RWPE2 (cell line): ENCODE data around the gene CAPN2.

Experiments
- ATAC-seq: fragments of 200-7000 bp; cut with Tn5 transposase; 3 replicates; pipeline ENCODE4 v1.9.1; 2021; ENCODE audit warnings: low read depth
- DNase-seq: peaks from one replicate; pipeline ENCODE4 v3.0.0-alpha.2; 2020; ENCODE audit warnings: low spot score
- H3K27ac ChIP-seq: fragments of 450-650 bp; 2 replicates; pipeline ENCODE4 v1.5.1; 2017; ENCODE audit warnings: mild to moderate bottlenecking; ENCODE audit not compliant: poor library complexity, severe bottlenecking
- H3K27me3 ChIP-seq: fragments of 250-450 bp; sonication (Bioruptor Pico); 2 replicates; pipeline ENCODE4 v1.5.1; 2021; ENCODE audit warnings: mild to moderate bottlenecking, moderate library complexity; ENCODE audit not compliant: insufficient read depth, poor library complexity, severe bottlenecking
- H3K36me3 ChIP-seq: fragments of 250-450 bp; sonication (Bioruptor Pico); 2 replicates; pipeline ENCODE4 v1.5.1; 2020; ENCODE audit warnings: low read depth, mild to moderate bottlenecking, moderate library complexity
- H3K4me1 ChIP-seq: fragments of 250-450 bp; sonication (Bioruptor Pico); 2 replicates; pipeline ENCODE4 v1.5.1; 2021; ENCODE audit warnings: mild to moderate bottlenecking, moderate library complexity; ENCODE audit not compliant: insufficient read depth, poor library complexity, severe bottlenecking
- H3K4me3 ChIP-seq: fragments of 250-450 bp; sonication (Bioruptor Pico); 2 replicates; pipeline ENCODE4 v1.5.1; 2021; ENCODE audit warnings: mild to moderate bottlenecking, moderate library complexity; ENCODE audit not compliant: severe bottlenecking
- H3K9me3 ChIP-seq: fragments of 250-450 bp; sonication (Bioruptor Pico); 2 replicates; pipeline ENCODE4 v1.5.1; 2021; ENCODE audit warnings: mild to moderate bottlenecking, moderate library complexity; ENCODE audit not compliant: severe bottlenecking
- CTCF ChIP-seq: fragments of 450-650 bp; IDR thresholded peaks from one replicate; pipeline ENCODE4 v1.5.1; 2017; ENCODE audit warnings: mild to moderate bottlenecking, moderate library complexity; ENCODE audit not compliant: poor library complexity, severe bottlenecking

CAPN2 gene

DNA sequence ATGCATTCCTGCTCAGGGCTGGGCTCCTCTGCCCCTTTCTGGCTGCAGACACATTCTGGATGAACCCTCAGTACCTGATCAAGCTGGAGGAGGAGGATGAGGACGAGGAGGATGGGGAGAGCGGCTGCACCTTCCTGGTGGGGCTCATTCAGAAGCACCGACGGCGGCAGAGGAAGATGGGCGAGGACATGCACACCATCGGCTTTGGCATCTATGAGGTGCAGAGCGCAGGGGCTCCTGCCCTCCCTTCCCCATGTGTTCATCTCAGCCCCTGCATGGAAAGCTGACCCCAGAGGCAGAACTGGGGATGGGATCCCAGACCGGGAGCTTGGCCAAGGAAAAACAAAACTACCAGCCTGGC lies 43.1 kb downstream of the CAPN2 start:
- H3K36me3 ChIP-seq = peaks cover 75% of the 10 kb centered on the region

DNA sequence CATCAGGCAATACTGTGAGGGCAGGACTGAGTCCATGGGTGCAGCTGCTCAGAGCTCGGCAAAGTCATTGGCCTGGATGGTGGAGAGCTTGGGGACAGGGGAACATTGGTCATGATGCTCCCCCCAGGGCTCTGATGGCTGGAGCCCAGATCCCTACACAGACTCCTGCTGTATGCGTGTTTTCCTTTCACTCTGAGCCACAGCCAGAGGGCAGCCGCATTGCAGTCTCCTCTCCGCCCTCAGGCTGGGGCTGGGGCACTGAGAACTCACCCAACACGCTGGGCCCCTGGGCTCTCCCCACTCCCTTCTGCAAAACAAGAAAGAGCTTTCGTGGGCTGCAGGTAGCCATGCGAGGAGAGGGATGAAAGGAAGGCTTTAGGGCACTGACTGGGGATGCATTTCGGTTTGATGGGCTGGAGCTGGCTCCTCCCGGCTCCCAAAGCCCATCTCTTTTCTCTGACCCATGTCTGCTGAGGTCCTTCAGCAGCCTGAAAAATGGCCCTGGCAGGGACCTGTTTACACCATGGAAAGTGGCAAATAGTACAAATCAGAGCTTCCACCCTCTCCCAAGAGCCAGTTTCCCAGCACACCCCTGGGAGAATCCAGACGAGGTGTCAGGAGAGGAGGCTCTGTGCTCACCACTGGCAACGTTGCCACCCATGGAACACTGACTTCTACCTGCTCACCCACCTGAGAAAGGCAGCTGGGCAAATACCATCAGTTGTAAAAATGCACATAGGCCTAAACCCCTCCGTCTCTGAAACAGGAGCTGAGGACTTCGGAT lies 43.8 kb downstream of the CAPN2 start:
- no peak for DNase-seq
- Histone ChIP-seq H3K4me3 (no peak overlapping the region), H3K27me3 (no peaks in the 10 kb centered on the region), H3K27ac (no peak overlapping the region), H3K4me1 (no peaks in the 10 kb centered on the region), H3K9me3 (no peaks in the 10 kb centered on the region), H3K36me3 (peaks cover 74% of the 10 kb centered on the region)
- peak; percentile 16; the same call in 1 of the 3 replicates for ATAC-seq
- no peak for TF ChIP-seq CTCF

More for the DNA sequence above, 43.1 kb downstream of the CAPN2 start:
- no peak overlapping the region for H3K4me3 ChIP-seq
- no peak for DNase-seq
- no peak overlapping the region for H3K27ac ChIP-seq
- no peaks in the 10 kb centered on the region for H3K4me1 ChIP-seq
- ATAC-seq = no peak
- no peaks in the 10 kb centered on the region for H3K27me3 ChIP-seq
- TF ChIP-seq CTCF = no peak
- H3K9me3 ChIP-seq = no peaks in the 10 kb centered on the region

- Histone ChIP-seq H3K27ac (no peak overlapping the region), H3K4me3 (no peak overlapping the region), H3K36me3 (peaks cover 73% of the 10 kb centered on the region), H3K4me1 (no peaks in the 10 kb centered on the region), H3K9me3 (no peaks in the 10 kb centered on the region), H3K27me3 (no peaks in the 10 kb centered on the region)
- no peak for ATAC-seq
- DNase-seq = no peak
- TF ChIP-seq CTCF = no peak
Measured at GRCh38 chr1:223756806-223757700, 44.7 kb downstream of the CAPN2 start.

DNA sequence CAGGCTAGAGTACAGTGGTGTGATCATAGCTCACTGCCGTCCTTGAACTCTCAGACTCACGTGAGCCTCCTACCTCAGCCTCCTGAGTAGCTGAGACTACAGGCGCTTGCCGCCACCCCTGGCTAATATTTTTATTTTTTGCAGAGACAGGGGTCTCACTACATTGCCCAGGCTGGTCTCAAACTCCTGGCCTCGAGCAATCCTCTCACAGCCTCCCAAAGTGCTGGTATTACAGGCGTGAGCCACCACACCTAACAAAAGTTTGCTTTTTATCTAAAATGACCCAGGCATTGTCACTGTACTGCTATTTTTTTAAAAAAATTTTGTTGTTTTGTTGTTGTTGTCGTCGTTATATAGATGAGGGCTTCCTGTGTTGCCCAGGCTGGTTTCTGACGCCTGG lies 46.4 kb downstream of the CAPN2 start:
- Histone ChIP-seq H3K4me3 (no peak overlapping the region), H3K27me3 (no peaks in the 10 kb centered on the region), H3K36me3 (peaks cover 73% of the 10 kb centered on the region), H3K27ac (no peak overlapping the region), H3K4me1 (no peaks in the 10 kb centered on the region), H3K9me3 (no peaks in the 10 kb centered on the region)
- ATAC-seq (no peak), DNase-seq (no peak)
- TF ChIP-seq CTCF = no peak
